ENCODE results near the gene ARCN1.

Gene ARCN1

DNA sequence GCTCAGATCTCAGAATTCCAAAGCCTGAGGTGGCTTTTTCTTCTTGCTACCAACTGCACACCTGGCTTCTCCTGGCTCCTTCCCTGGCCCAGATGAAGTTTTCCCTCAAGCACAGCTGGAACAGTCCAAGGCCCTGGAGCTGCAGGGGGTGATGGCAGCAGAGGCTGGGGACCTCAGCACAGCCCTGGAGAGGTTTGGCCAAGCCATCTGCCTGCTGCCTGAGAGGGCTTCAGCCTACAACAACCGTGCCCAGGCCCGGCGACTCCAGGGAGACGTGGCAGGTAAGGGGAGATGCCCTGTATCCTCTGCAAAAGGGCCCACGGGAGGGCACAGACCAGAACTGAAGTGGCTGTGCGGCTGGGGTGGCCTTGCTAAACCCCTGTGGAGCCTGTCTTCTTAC is 43.7 kb upstream of the ARCN1 start:
- H3K4me3 ChIP-seq (ENCODE audit: control insufficient read depth, low read depth, low read length): no peak overlapping the region
- DNase-seq (ENCODE audit: low read depth): no peak
- TF ChIP-seq, protein P1, sequence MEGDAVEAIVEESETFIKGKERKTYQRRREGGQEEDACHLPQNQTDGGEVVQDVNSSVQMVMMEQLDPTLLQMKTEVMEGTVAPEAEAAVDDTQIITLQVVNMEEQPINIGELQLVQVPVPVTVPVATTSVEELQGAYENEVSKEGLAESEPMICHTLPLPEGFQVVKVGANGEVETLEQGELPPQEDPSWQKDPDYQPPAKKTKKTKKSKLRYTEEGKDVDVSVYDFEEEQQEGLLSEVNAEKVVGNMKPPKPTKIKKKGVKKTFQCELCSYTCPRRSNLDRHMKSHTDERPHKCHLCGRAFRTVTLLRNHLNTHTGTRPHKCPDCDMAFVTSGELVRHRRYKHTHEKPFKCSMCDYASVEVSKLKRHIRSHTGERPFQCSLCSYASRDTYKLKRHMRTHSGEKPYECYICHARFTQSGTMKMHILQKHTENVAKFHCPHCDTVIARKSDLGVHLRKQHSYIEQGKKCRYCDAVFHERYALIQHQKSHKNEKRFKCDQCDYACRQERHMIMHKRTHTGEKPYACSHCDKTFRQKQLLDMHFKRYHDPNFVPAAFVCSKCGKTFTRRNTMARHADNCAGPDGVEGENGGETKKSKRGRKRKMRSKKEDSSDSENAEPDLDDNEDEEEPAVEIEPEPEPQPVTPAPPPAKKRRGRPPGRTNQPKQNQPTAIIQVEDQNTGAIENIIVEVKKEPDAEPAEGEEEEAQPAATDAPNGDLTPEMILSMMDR (conservative IDR thresholded peaks at IDR 0.05; ENCODE audit: control insufficient read depth, insufficient read depth, low read depth, low read length): no peak

- TF ChIP-seq, protein P1 (conservative IDR thresholded peaks at IDR 0.05; ENCODE audit: control insufficient read depth, insufficient read depth, low read depth, low read length): no peak
- no peak for DNase-seq (ENCODE audit: low read depth)
- no peak overlapping the region for H3K4me3 ChIP-seq (ENCODE audit: control insufficient read depth, low read depth, low read length)
These were observed 42.5 kb upstream of the ARCN1 start for GRCh38 chr11:118529584-118530175.

DNA sequence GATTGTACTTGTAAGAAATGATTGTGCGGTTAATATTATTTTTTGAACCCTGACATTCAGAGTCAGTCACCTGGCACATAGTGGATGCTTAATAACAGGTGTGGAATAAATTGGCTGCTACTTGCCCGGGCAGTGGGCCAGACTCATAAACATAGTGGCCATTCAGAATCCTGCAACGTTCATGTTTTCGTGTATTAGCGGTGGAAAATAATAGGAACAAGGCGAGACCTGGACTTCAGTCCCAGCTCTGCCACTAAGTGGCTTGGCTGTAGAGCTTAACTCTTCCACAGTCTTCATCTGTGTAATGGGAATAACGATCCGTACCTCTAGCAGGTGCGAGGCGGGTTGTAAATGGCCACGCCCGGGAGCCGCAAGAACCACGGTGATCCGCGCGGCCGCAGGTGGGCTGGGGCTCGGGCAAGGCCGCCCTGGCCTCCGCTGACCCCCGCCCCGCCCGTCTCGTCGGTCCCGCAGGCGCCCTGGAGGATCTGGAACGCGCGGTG is 42.0 kb upstream of the ARCN1 start:
- TF ChIP-seq, protein P1 (conservative IDR thresholded peaks at IDR 0.05; ENCODE audit: control insufficient read depth, insufficient read depth, low read depth, low read length): no peak
- peak overlapping the region; percentile 40 for H3K4me3 ChIP-seq (ENCODE audit: control insufficient read depth, low read depth, low read length)
- DNase-seq (ENCODE audit: low read depth): peak; percentile 8

- DNase-seq (ENCODE audit: low read depth): peak; percentile 10
- TF ChIP-seq, protein P1 (conservative IDR thresholded peaks at IDR 0.05; ENCODE audit: control insufficient read depth, insufficient read depth, low read depth, low read length): no peak
- peak within 1 kb of the TSS; percentile 40 for H3K4me3 ChIP-seq (ENCODE audit: control insufficient read depth, low read depth, low read length)
These were observed 41.3 kb upstream of the ARCN1 start, which contains the start of gene TMEM25 for GRCh38 chr11:118530683-118531596. TSS of gene TMEM25 (plus strand) at chr11:118531192. CDS start at chr11:118531802, 610 bp downstream.

GRCh38 chr11:118531597-118532084 is 40.6 kb upstream of the ARCN1 start:
- H3K4me3 ChIP-seq (ENCODE audit: control insufficient read depth, low read depth, low read length): peak overlapping the region; percentile 40
- DNase-seq (ENCODE audit: low read depth): no peak
- TF ChIP-seq, protein P1 (conservative IDR thresholded peaks at IDR 0.05; ENCODE audit: control insufficient read depth, insufficient read depth, low read depth, low read length): no peak

GRCh38 chr11:118532091-118532490 is 40.1 kb upstream of the ARCN1 start:
- DNase-seq (ENCODE audit: low read depth): no peak
- no peak overlapping the region for H3K4me3 ChIP-seq (ENCODE audit: control insufficient read depth, low read depth, low read length)
- TF ChIP-seq, protein P1 (conservative IDR thresholded peaks at IDR 0.05; ENCODE audit: control insufficient read depth, insufficient read depth, low read depth, low read length): no peak
